Thyroid gland (tissue), 4 donors: ENCODE measurements around the gene C12orf42. TPM values are rescaled to one million over a fixed set of nuclear protein-coding genes. Genes with fewer than 3 reads are reported as not detected.

Source experiments
- DNase-seq, 2 donors: peaks; one replicate each; pipeline ENCODE4 v3.0.0-alpha.2; 2019
- H3K27ac ChIP-seq, 3 donors: fragments of 200-600 bp; sonication (generic); 1 replicate in 2 of 3; 2 replicates in 1 of 3; pipeline ENCODE4 v1.5.1; 2016 to 2019; ENCODE audit warnings: mild to moderate bottlenecking in 1 of 3, moderate library complexity in 1 of 3
- H3K27me3 ChIP-seq: fragments of 200-600 bp; sonication (generic); one replicate; pipeline ENCODE4 v1.5.1; 2019
- H3K36me3 ChIP-seq, 2 donors: fragments of 200-600 bp; sonication (generic); one replicate each; pipeline ENCODE4 v1.5.1; 2016 to 2019
- H3K4me1 ChIP-seq, 2 donors: fragments of 200-600 bp; sonication (generic); one replicate each; pipeline ENCODE4 v1.5.1; 2017 to 2019
- H3K4me3 ChIP-seq, 3 donors: fragments of 200-600 bp; sonication (generic); replicated peaks in 1 of 3; 1 replicate in 2 of 3; 2 replicates in 1 of 3; pipeline ENCODE4 v1.5.1; 2016; ENCODE audit warnings: mild to moderate bottlenecking in 1 of 3
- H3K9me3 ChIP-seq: fragments of 200-600 bp; sonication (generic); one replicate; pipeline ENCODE4 v1.5.1; 2017
- CTCF ChIP-seq, 6 experiments: fragments of 200-600 bp in 3 of 6; fragments of 450-650 bp in 3 of 6; sonication (generic) in 3 of 6; IDR thresholded peaks; one replicate each; pipeline ENCODE4 v1.5.1; 2016 to 2019; ENCODE audit warnings: antibody characterized with exemption in 6 of 6, mild to moderate bottlenecking in 2 of 6, inconsistent platforms in 1 of 6, moderate library complexity in 1 of 6
- POLR2A ChIP-seq, 2 donors: fragments of 450-650 bp; IDR thresholded peaks; one replicate each; pipeline ENCODE4 v1.6.1; 2017; ENCODE audit warnings: antibody characterized with exemption in 2 of 2, mild to moderate bottlenecking in 2 of 2, moderate library complexity in 1 of 2
- WGBS, 2 donors: methylation state at CpG; one replicate each; pipeline ENCODE4 v1.1.5; 2017; 5-methylcytosine and 5-hydroxymethylcytosine counted together
- intact Hi-C: fragments of 100-400 bp; cut with DNase I; formaldehyde crosslinking; loops from one replicate; pipeline ENCODE4 v1.15.1; 2023
- total RNA-seq, 4 donors: library from RNA; depleted of rRNA; stranded (reverse); fragments of >200 nt; gene quantifications; one replicate each; pipeline ENCODE4 v1.2.3, GENCODE V29; 2016

Gene C12orf42
- total RNA-seq, 4 donors from 2014 or later, result not detected

DNA sequence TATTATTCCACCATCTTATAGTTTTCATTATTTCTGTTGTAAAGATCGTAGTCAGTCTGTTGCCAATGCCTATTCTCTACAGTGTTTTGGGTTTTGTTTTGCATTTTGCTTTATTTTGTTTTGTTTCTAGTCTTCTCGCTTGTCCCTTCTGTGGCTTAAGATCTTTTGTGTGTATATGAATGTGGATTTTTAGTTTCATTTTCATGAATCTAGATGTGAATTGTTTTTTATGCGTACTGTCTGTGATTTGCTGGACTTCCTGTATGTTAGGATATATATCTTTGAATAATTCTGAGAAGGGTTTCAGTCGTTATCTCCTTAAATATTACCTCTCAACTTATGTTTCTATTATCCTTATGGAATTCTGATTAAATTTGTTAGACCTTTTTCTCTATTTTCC lies 13.4 kb downstream of the C12orf42 start:
- intact Hi-C loops, result no loop called here
- Histone ChIP-seq H3K27me3 (no peaks in the 10 kb centered on the region), H3K27ac (no peak overlapping the region), H3K36me3 (no peaks in the 10 kb centered on the region), H3K4me1 (no peaks in the 10 kb centered on the region), H3K4me3 (no peak overlapping the region), H3K9me3 (no peaks in the 10 kb centered on the region)
- TF ChIP-seq CTCF (IDR thresholded peaks at IDR 0.05) (no peak), POLR2A (IDR thresholded peaks at IDR 0.05) (no peak)
- DNase-seq, result no peak
- WGBS, 2 donors, result 59 to 66% methylated on average over 4 of the region's 4 CpGs

DNA sequence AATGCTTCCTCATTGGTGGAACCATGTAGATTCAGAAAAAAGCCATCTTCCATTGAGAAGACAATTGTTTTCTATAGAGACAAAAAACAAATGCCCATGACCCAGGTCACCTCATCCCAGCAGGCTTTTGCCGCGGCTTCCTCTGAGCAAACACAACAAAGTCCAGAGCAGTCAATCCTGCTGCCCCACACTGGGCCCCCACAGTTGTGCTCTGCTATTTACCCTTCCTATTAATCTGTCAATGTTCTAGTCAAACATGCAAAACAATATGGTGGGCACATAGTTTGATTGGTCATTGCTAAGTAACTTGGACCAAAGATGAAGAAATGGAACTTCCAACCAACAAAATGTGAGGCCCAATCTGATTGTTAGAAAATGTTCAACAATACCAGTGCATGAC lies 20.7 kb downstream of the C12orf42 start:
- Histone ChIP-seq H3K4me3 (no peak overlapping the region), H3K4me1 (no peaks in the 10 kb centered on the region), H3K9me3 (no peaks in the 10 kb centered on the region), H3K36me3 (no peaks in the 10 kb centered on the region), H3K27ac (no peak overlapping the region), H3K27me3 (no peaks in the 10 kb centered on the region)
- intact Hi-C loops, result no loop called here
- no peak for TF ChIP-seq CTCF (IDR thresholded peaks at IDR 0.05)
- TF ChIP-seq POLR2A (IDR thresholded peaks at IDR 0.05), result no peak
- 39 to 55% methylated on average over 2 of the region's 2 CpGs for WGBS, 2 donors
- no peak for DNase-seq

DNA sequence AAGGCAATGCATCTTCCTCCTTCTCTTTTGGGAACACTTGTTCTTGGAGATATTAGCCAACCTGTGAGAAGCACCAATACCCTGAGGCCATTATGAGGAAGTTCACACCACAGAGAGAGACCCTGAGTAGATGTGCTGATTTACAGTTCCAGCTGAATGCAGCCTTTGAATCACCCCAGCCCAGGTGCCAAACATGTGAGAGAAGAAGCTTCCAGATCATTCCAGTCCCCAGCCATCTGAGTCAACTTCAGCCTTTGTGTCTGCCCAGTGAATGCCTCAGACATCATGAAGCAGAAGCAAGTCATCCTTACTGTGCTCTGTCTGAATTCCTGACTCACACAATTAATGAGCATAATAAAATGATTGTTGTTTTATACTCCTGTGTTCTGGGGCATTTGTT lies 25.1 kb downstream of the C12orf42 start:
- no peak for TF ChIP-seq POLR2A (IDR thresholded peaks at IDR 0.05)
- TF ChIP-seq CTCF (IDR thresholded peaks at IDR 0.05), result no peak
- Histone ChIP-seq H3K9me3 (no peaks in the 10 kb centered on the region), H3K27ac (no peak overlapping the region), H3K27me3 (no peaks in the 10 kb centered on the region), H3K4me3 (no peak overlapping the region), H3K36me3 (no peaks in the 10 kb centered on the region), H3K4me1 (no peaks in the 10 kb centered on the region)
- intact Hi-C loops, result no loop called here
- no peak for DNase-seq

- DNase-seq, result no peak
- WGBS, 2 donors, result 78% methylated on average over 5 of the region's 5 CpGs
- Histone ChIP-seq H3K9me3 (no peaks in the 10 kb centered on the region), H3K27ac (no peak overlapping the region), H3K4me1 (no peaks in the 10 kb centered on the region), H3K4me3 (no peak overlapping the region), H3K27me3 (no peaks in the 10 kb centered on the region), H3K36me3 (no peaks in the 10 kb centered on the region)
- TF ChIP-seq CTCF (IDR thresholded peaks at IDR 0.05), result no peak
- TF ChIP-seq POLR2A (IDR thresholded peaks at IDR 0.05), result no peak
- intact Hi-C loops, result no loop called here
These were observed 26.0 kb downstream of the C12orf42 start for GRCh38 chr12:103469719-103470118.

- TF ChIP-seq CTCF (IDR thresholded peaks at IDR 0.05) (no peak), POLR2A (IDR thresholded peaks at IDR 0.05) (no peak)
- Histone ChIP-seq H3K27ac (no peak overlapping the region), H3K4me1 (no peaks in the 10 kb centered on the region), H3K27me3 (no peaks in the 10 kb centered on the region), H3K36me3 (no peaks in the 10 kb centered on the region), H3K9me3 (no peaks in the 10 kb centered on the region), H3K4me3 (no peak overlapping the region)
- WGBS, 2 donors, result 76% methylated on average over 3 of the region's 3 CpGs
- no peak for DNase-seq
- intact Hi-C loops, result no loop called here
These were observed 26.9 kb downstream of the C12orf42 start for GRCh38 chr12:103468837-103469236.
